RWPE1 (cell line): ENCODE results near the gene UIMC1.
A peak's percentile ranks its signal among the peaks of the same experiment; 100 is the strongest.
"Not testable (repeated sequence)": the region's sequence is repeated elsewhere in the genome, so short reads cannot be mapped to it uniquely, and the experiment has no call there.

ENCODE experiments used
- CTCF ChIA-PET: fragments of 350-600 bp; sonication (Branson Sonifier 250); formaldehyde crosslinking; extraction: SDS; loops from one replicate; lab custom pipeline; 2021; lab: Yijun Ruan, JAX
- POLR2A ChIA-PET: fragments of 400-600 bp; formaldehyde crosslinking; extraction: SDS; loops from one replicate; lab custom pipeline; 2020; ENCODE audit warnings: antibody characterized with exemption; ENCODE audit not compliant: low non-redundant PET; lab: Yijun Ruan, JAX
- DNase-seq: peaks from one replicate; pipeline ENCODE4 v3.0.0; 2012; ENCODE audit warnings: low spot score
- H3K27ac ChIP-seq: fragments of 450-650 bp; 2 replicates; pipeline ENCODE4 v1.5.1; 2017
- TF ChIP-seq, protein P1 (sequence below): fragments of 450-650 bp; conservative IDR thresholded peaks from 2 replicates; pipeline ENCODE4 v1.5.1; 2017; ENCODE audit warnings: low read depth, mild to moderate bottlenecking

Gene UIMC1

GRCh38 chr5:177006265-177006972 is at the start of gene UIMC1:
UIMC1 (minus strand) TSS chr5:177006779; CDS start chr5:176982615, 24,164 bp downstream.
- TF ChIP-seq, protein P1, sequence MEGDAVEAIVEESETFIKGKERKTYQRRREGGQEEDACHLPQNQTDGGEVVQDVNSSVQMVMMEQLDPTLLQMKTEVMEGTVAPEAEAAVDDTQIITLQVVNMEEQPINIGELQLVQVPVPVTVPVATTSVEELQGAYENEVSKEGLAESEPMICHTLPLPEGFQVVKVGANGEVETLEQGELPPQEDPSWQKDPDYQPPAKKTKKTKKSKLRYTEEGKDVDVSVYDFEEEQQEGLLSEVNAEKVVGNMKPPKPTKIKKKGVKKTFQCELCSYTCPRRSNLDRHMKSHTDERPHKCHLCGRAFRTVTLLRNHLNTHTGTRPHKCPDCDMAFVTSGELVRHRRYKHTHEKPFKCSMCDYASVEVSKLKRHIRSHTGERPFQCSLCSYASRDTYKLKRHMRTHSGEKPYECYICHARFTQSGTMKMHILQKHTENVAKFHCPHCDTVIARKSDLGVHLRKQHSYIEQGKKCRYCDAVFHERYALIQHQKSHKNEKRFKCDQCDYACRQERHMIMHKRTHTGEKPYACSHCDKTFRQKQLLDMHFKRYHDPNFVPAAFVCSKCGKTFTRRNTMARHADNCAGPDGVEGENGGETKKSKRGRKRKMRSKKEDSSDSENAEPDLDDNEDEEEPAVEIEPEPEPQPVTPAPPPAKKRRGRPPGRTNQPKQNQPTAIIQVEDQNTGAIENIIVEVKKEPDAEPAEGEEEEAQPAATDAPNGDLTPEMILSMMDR = no peak
- DNase-seq = peak; percentile 95
- ChIA-PET CTCF (interaction anchor here (0.7 to 1.5 kb wide), 4 partner anchors 9 to 77 kb away, joined by 3 to 5 read pairs (median 3); no protein-coding TSS in a partner anchor), POLR2A (interaction anchor here (0.7 kb wide), 1 partner anchor 8 kb away, joined by 10 read pairs; no protein-coding TSS in a partner anchor)
- peak within 1 kb of the TSS; percentile 91 for H3K27ac ChIP-seq

DNA sequence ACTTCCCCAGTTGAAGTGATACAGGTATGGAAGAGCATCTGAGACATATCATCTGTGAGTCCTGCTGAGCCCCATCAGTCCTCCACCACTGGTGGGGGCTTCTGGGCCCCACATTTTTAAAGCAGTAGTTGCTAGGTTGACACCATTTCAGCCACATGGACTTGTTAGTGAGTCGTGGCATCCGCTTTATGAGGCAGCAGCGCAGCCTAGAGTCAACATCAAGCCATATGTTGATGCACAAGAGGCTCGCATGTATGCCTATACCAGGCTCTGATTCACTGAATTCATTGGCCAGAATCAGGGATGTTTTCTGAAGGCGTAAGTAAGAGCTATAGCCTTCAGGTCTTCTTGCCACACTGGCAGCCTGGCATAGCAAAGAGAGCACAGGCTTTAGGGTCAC is 42.7 kb upstream of the UIMC1 start:
- POLR2A ChIA-PET = no interaction called here
- no peak for DNase-seq
- CTCF ChIA-PET = interaction anchor here (0.6 to 0.7 kb wide), 2 partner anchors 25 to 388 kb away, joined by 4 to 5 read pairs; no protein-coding TSS in a partner anchor
- TF ChIP-seq, protein P1 = no peak
- no peak overlapping the region for H3K27ac ChIP-seq

DNA sequence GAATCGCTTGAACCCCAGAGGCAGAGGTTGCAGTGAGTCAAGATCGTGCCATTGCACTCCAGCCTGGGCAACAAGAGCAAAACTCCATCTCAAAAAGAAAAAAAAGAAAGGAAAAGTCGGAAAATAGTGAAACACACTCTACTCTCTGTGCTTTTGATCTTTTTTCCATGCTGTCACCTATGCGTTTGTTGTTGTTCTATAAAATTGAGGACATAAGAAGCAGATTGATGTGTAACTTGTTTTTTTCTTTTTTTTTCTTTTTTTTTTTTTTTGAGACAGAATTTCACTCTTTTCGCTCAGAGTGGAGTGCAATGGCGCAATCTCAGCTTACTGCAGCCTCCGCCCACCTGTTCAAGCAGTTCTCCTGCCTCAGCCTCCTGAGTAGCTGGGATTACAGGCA is 42.0 kb upstream of the UIMC1 start:
- POLR2A ChIA-PET, H3K27ac ChIP-seq, DNase-seq: not testable (repeated sequence)
- CTCF ChIA-PET = interaction anchor here (0.7 kb wide), 1 partner anchor 146 kb away, joined by 3 read pairs; no protein-coding TSS in a partner anchor

- no peak overlapping the region for H3K27ac ChIP-seq
- POLR2A ChIA-PET = no interaction called here
- DNase-seq = no peak
- TF ChIP-seq, protein P1 = no peak
- CTCF ChIA-PET = no interaction called here
Observed at GRCh38 chr5:177045631-177046030, 39.1 kb upstream of the UIMC1 start.

GRCh38 chr5:177044641-177045040 is 38.1 kb upstream of the UIMC1 start:
- CTCF ChIA-PET = interaction anchor here (0.5 to 1.3 kb wide), 3 partner anchors 23 to 68 kb away, joined by 3 read pairs; no protein-coding TSS in a partner anchor
- POLR2A ChIA-PET = no interaction called here
- no peak for DNase-seq
- TF ChIP-seq, protein P1 = no peak
- no peak overlapping the region for H3K27ac ChIP-seq

DNA sequence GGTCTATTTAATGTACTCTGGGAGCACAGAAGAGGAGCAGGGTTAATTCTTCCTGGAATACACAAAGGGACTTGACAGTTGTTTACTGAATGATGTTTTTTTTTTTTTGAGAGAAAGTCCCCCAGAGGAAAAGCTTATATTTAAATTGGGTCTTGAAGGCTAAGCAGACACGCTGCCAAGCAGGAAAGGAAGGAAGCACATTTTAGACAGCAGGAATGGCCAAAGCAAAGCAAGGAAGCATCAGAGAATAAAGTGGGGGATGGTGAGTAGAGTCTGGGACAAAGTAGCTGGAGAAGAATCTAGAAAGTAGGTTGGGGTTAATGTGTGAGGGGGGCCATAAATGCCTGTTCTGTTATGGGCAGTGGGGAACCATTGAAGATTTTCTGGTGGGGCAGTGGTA is 37.4 kb upstream of the UIMC1 start:
- no peak for DNase-seq
- TF ChIP-seq, protein P1 = no peak
- H3K27ac ChIP-seq = no peak overlapping the region
- CTCF ChIA-PET = interaction anchor here (0.7 to 1.3 kb wide), 3 partner anchors 21 to 68 kb away, joined by 3 read pairs; no protein-coding TSS in a partner anchor
- POLR2A ChIA-PET = no interaction called here

GRCh38 chr5:177043114-177043513 is 36.5 kb upstream of the UIMC1 start:
- CTCF ChIA-PET = interaction anchor here (1.0 kb wide), 1 partner anchor 46 kb away, joined by 3 read pairs; no protein-coding TSS in a partner anchor
- DNase-seq = no peak
- POLR2A ChIA-PET = no interaction called here
- TF ChIP-seq, protein P1 = no peak
- no peak overlapping the region for H3K27ac ChIP-seq
